8988T (cell line): ENCODE measurements around the gene CEL.
A peak's percentile ranks its signal among the peaks of the same experiment; 100 is the strongest.
"Not testable (repeated sequence)": the region's sequence is repeated elsewhere in the genome, so short reads cannot be mapped to it uniquely, and the experiment has no call there.

ENCODE experiments used
- DNase-seq: peaks from one replicate; pipeline ENCODE4 v3.0.0; 2011

CEL gene

GRCh38 chr9:133048595-133048994, 13.2 kb upstream of the CEL start:
- DNase-seq: peak; percentile 80

- no peak for DNase-seq
These were observed 12.7 kb upstream of the CEL start for GRCh38 chr9:133049043-133049442.

- DNase-seq: no peak
These were observed 11.6 kb upstream of the CEL start for GRCh38 chr9:133050142-133050541.

GRCh38 chr9:133050781-133051180, 11.0 kb upstream of the CEL start:
- DNase-seq: no peak

- no peak for DNase-seq
These were observed 10.4 kb upstream of the CEL start for GRCh38 chr9:133051281-133051900.

GRCh38 chr9:133051966-133052539, 9.7 kb upstream of the CEL start:
- no peak for DNase-seq

- no peak for DNase-seq
These were observed 7.4 kb upstream of the CEL start for GRCh38 chr9:133054194-133054890.

- no peak for DNase-seq
These were observed 6.8 kb upstream of the CEL start for GRCh38 chr9:133054966-133055365.

- no peak for DNase-seq
These were observed 5.9 kb upstream of the CEL start for GRCh38 chr9:133055788-133056420.

GRCh38 chr9:133056533-133056932, 5.2 kb upstream of the CEL start:
- DNase-seq: no peak

- no peak for DNase-seq
These were observed 4.8 kb upstream of the CEL start for GRCh38 chr9:133057006-133057405.

GRCh38 chr9:133057553-133057952, 4.2 kb upstream of the CEL start:
- no peak for DNase-seq

GRCh38 chr9:133058071-133058470, 3.7 kb upstream of the CEL start:
- DNase-seq: no peak

- DNase-seq: no peak
These were observed 3.0 kb upstream of the CEL start for GRCh38 chr9:133058550-133059320.

- no peak for DNase-seq
These were observed 2.2 kb upstream of the CEL start for GRCh38 chr9:133059623-133060022.

GRCh38 chr9:133060417-133060841, 1.4 kb upstream of the CEL start:
- no peak for DNase-seq

- not testable (repeated sequence) for DNase-seq
These were observed 590 bp upstream of the CEL start for GRCh38 chr9:133061019-133061763.

- not testable (repeated sequence) for DNase-seq
These were observed 788 bp downstream of the CEL start for GRCh38 chr9:133062569-133062968.

GRCh38 chr9:133063159-133063499, 1.3 kb downstream of the CEL start:
- DNase-seq: no peak

- no peak for DNase-seq
These were observed 1.9 kb downstream of the CEL start for GRCh38 chr9:133063500-133064231.

GRCh38 chr9:133064241-133065069, 2.7 kb downstream of the CEL start:
- DNase-seq: no peak
